Activated B cell treated with CpG ODN at 0.5 μM for 24 hours (primary cell): ENCODE measurements around the gene STIL. TPM values are rescaled to one million over a fixed set of nuclear protein-coding genes. Genes with fewer than 3 reads are reported as not detected.
A peak's percentile ranks its signal among the peaks of the same experiment; 100 is the strongest.

ENCODE experiments used
- ATAC-seq: fragments of 200-7000 bp; cut with Tn5 transposase; one replicate; pipeline ENCODE4 v1.10.0; 2021; ENCODE audit warnings: low read depth, mild to moderate bottlenecking, moderate library complexity
- CTCF ChIA-PET: fragments of 350-600 bp; sonication (Branson Sonifier 250); formaldehyde crosslinking; loops from one replicate; lab custom pipeline; 2021; ENCODE audit warnings: antibody characterized with exemption; lab: Charles Lee
- POLR2A ChIA-PET: fragments of 350-600 bp; sonication (Branson Sonifier 250); formaldehyde crosslinking; loops from one replicate; lab custom pipeline; 2021; ENCODE audit warnings: antibody characterized with exemption; lab: Charles Lee
- DNase-seq: peaks from one replicate; pipeline ENCODE4 v3.0.0; 2022
- H3K27ac Mint-ChIP-seq: one replicate; pipeline ENCODE4 v1.8.0; 2020; ENCODE audit warnings: mixed read lengths
- H3K27me3 Mint-ChIP-seq: one replicate; pipeline ENCODE4 v1.8.0; 2021; ENCODE audit warnings: mixed read lengths
- H3K36me3 Mint-ChIP-seq: one replicate; pipeline ENCODE4 v1.8.0; 2021; ENCODE audit warnings: low read depth, mixed read lengths
- H3K4me1 Mint-ChIP-seq: one replicate; pipeline ENCODE4 v1.8.0; 2021; ENCODE audit warnings: mixed read lengths
- H3K4me3 Mint-ChIP-seq: one replicate; pipeline ENCODE4 v1.8.0; 2020; ENCODE audit warnings: mild to moderate bottlenecking, mixed read lengths
- H3K9me3 Mint-ChIP-seq: one replicate; pipeline ENCODE4 v1.8.0; 2020; ENCODE audit warnings: mixed read lengths
- CTCF ChIP-seq: fragments of 200-600 bp; IDR thresholded peaks from one replicate; pipeline ENCODE4 v1.8.0; 2022; ENCODE audit warnings: antibody characterized with exemption, mild to moderate bottlenecking
- intact Hi-C: fragments of 100-400 bp; cut with micrococcal nuclease; formaldehyde crosslinking; loops from one replicate; pipeline ENCODE4 v1.15.1; 2024
- total RNA-seq: library from RNA; stranded (reverse); gene quantifications from 2 replicates; pipeline ENCODE4 v1.2.3, GENCODE V29; 2022

The STIL gene
- total RNA-seq, 1 donor from 2014 or later, result 4.2 TPM

GRCh38 chr1:47227341-47228232 is 86.4 kb downstream of the STIL start:
- ChIA-PET CTCF (no interaction called here), POLR2A (no interaction called here)
- Mint-ChIP-seq H3K4me3 (no peak overlapping the region), H3K9me3 (no peaks in the 10 kb centered on the region), H3K27me3 (peaks cover 51% of the 10 kb centered on the region), H3K4me1 (peaks cover 38% of the 10 kb centered on the region), H3K27ac (no peak overlapping the region), H3K36me3 (peaks cover 2% of the 10 kb centered on the region)
- no peak for DNase-seq
- intact Hi-C loops, result no loop called here
- no peak for ATAC-seq
- TF ChIP-seq CTCF, result no peak

GRCh38 chr1:47226839-47227215 is 87.1 kb downstream of the STIL start:
- Mint-ChIP-seq H3K27ac (no peak overlapping the region), H3K36me3 (peaks cover 2% of the 10 kb centered on the region), H3K4me3 (no peak overlapping the region), H3K4me1 (peaks cover 33% of the 10 kb centered on the region), H3K27me3 (peaks cover 46% of the 10 kb centered on the region), H3K9me3 (no peaks in the 10 kb centered on the region)
- POLR2A ChIA-PET, result no interaction called here
- CTCF ChIA-PET, result no interaction called here
- intact Hi-C loops, result no loop called here
- DNase-seq (no peak), ATAC-seq (no peak)
- no peak for TF ChIP-seq CTCF

GRCh38 chr1:47226121-47226838 is 87.7 kb downstream of the STIL start:
- CTCF ChIA-PET, result no interaction called here
- H3K27ac Mint-ChIP-seq, result no peak overlapping the region
- intact Hi-C loops, result no loop called here

GRCh38 chr1:47225430-47226100 is 88.4 kb downstream of the STIL start:
- no peak for DNase-seq
- Mint-ChIP-seq H3K4me3 (peak overlapping the region; percentile 55), H3K9me3 (no peaks in the 10 kb centered on the region), H3K27ac (no peak overlapping the region), H3K36me3 (no peaks in the 10 kb centered on the region), H3K27me3 (peaks cover 46% of the 10 kb centered on the region), H3K4me1 (peaks cover 21% of the 10 kb centered on the region)
- CTCF ChIA-PET, result no interaction called here
- POLR2A ChIA-PET, result no interaction called here
- TF ChIP-seq CTCF, result no peak
- intact Hi-C loops, result no loop called here
- no peak for ATAC-seq

More at GRCh38 chr1:47226121-47226838, 87.7 kb downstream of the STIL start:
- H3K4me1 Mint-ChIP-seq, result peaks cover 27% of the 10 kb centered on the region
- H3K36me3 Mint-ChIP-seq, result no peaks in the 10 kb centered on the region
- no peaks in the 10 kb centered on the region for H3K9me3 Mint-ChIP-seq
- no peak for ATAC-seq
- peak overlapping the region; percentile 55 for H3K4me3 Mint-ChIP-seq
- H3K27me3 Mint-ChIP-seq, result peaks cover 46% of the 10 kb centered on the region
- POLR2A ChIA-PET, result no interaction called here
- no peak for TF ChIP-seq CTCF
- DNase-seq, result no peak
